Activated T-helper 9 cell treated with anti-CD3 and anti-CD28 coated beads, Interleukin-2, amount 50 U/mL, for 16 hours (primary cell): ENCODE data around the gene AATK.

Experiments
- DNase-seq: peaks from one replicate; pipeline ENCODE4 v3.0.0-alpha.2; 2020; ENCODE audit warnings: low read depth

The AATK gene

DNA sequence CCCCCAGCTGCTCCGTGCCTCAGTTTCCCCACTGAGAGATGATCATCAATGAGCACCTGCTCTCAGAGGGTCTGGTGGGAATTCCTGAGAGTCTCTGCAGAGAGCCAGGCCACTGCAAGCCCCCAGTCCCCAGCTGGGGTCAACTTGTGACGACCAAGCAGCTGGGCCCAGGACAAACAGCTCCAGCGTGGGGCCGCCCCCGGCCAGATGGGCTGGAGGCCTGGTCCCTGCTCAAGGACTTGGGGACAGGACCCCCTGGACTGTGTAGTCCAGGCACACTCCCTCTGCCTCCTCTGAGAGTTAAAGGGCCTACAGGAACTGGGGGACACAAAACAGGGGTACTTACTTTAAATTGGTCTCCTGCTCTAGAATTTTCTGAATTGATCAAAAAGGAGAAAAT lies 16.6 kb upstream of the AATK start:
- DNase-seq, result no peak

DNA sequence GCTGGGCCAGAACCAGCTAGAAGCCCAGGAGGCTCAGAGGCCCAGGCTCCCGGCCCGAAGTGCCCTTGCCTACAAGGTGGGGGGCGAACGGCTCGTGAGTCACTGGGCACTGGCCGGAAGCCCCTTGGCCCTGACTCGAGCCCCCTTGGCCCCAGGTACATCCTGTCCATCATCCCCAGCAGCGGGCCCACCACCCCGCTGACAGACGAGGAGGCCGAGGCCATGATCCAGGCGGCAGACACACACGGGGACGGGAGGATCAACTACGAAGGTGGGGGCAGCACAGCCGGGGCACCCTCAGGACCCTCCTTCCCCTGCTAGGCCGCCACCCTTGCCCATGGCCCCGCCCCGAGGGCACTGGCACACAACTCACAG lies 15.8 kb upstream of the AATK start:
- DNase-seq, result no peak

DNA sequence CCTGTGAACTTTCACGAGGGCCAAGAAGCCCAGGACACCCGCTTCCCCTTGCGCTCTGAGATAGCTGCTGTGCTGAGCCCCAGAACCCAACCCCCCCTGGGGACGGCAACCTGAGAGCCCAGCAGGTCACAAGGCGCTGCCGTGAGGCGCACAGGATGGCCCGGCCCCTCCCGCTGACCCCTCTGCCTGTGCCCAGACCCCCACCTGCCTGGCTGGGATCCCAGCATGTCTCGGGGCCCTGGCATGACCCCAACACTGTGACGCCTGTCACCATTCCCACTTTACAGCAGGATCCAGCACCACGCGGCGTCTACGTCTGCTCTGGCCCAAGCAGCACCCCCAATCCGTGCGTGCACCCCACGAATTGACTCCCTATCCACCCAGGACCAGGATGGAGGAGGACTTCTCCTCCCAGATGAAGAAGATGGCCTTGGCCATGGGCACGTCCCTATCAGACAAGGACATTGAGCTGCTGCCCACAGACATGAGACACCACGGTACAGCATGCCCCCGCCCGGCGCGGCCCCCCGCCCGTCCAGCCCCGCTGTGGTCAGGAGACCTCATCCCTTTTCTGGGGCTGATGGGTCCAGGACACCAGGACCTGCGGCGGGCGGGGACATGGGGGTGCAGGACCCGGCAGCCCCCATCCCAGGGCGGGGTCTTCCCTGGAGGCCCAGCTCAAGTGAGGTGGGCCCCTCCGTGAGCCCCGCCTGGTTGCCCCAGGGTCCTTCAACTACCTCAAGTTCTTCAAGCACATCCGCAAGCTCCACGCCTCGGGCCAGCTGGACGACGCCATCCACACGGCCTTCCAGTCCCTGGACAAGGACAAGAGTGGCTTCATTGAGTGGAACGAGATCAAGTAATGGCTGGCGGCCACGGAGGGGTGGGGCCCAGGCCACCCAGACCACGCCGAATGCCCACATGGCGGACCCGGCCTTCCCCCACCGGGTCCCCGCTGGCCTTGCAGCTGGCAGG lies 15.1 kb upstream of the AATK start:
- DNase-seq, result no peak

DNA sequence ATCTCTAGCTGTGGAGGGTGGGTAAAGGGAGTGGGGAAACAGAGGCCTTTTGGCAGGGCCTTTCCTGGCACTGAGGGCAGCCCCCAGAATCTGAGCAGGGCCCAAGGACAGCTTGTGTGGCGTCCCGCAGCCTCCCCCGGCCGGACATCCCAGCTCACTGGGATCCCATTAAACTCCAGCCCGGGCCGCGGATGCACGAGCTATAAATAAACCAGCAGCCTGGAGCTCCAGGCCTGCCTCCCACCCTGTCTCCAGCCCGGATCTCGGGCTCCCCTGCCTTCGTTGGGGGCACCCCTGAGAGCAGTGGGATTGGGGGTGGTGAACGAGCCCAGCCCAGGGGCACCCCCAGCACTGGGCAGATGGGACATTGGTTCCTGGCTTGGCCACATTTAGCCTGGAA lies 13.8 kb upstream of the AATK start:
- DNase-seq, result no peak

DNA sequence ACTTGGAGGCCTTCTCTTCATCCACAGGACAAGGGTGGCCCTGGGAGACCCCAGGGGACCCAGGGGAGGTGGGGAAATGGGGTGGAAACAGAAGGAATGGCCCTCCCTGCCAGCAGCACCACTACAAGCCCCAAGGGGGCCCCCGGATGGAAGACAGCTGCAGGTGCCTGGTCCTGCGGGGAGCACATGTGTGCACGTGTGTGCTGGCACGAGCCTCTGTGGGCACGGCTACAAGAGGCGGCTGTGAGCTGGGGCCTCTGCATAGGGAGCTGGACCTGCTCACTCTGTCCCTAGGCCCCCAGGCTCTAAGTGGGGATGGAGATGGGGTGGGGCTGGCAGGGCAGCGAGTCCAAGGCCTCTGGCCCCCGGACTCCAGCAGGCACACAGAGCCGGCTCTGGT lies 13.2 kb upstream of the AATK start:
- DNase-seq, result no peak

DNA sequence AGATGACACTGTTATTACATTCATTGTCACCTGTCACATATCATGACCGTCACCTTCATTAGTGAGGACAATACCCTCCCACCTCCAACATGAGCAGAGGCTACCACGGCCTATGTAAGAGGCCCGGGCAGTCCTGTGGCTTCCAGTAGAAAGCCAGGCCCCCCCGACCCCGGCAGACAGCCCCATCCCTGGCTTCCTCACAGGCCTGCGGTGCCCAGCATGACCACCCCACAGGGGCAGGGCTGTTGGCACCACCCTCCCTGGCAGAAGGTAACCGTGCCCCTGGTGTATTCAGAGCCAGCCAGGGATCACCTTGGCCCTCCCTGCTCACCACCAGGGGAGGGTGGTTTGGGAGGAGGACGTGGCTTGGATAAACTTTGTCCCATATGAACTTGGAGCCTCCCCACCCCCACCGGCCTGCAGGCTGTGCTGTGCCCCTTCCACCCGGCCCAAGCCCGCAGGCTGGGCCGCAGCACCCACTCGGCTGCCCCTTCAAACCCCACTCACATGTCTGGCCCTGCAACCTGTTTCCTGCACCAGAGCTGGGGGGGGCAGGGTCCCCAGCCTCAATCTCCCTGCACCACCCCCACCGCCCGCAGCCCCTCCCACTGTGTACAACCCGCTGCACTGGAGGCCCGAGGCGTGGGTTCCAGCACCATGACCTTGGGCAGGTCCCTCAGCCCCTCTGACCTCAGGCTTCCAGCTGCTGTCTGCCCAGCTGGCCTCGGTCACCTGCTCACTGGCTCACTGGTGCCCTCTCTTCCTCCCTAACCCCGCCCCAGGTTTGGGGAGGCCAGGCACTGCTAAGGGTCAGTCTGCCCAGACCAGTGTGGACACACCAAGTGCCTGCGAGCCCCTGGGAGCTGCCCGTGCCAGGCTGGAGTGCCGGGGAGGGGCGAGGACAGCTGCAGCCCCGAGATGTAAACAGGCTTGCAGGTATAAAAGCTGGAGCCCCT lies 12.4 kb upstream of the AATK start:
- no peak for DNase-seq

DNA sequence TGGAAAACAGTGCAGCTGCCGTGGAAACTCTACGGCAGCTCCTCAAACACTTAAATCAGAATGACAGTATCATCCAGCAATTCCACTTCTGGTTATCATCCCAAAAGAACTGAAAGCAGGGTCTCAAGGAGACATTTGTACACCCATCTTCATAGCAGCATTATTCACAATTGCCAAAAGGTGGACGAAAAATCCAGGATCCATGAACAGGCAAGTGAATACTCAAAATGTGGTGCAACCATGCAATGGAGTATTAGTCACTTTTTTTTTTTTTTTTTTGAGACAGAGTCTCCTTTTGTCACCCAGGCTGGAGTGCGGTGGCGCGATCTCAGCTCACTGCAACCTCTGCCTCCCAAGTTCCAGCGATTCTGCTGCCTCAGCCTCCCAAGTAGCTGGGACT lies 10.6 kb upstream of the AATK start:
- no peak for DNase-seq

DNA sequence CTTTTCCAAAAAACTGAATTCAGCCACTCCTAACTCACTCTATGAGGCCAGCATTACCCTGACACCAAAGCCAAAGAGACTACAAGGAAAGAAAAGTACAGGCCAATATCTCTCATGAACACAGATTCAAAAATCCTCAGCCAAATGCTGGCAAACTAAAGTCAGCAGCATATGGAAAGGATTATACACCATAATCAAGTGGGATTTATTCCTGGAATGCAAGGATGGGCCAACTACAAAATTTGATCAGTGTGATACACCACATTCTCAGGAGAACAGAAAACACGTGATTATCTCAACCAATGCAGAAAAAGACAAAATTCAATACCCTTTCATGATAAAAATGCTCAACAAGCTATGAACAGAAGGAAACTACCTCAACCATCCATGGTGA lies 7.7 kb upstream of the AATK start:
- no peak for DNase-seq

DNA sequence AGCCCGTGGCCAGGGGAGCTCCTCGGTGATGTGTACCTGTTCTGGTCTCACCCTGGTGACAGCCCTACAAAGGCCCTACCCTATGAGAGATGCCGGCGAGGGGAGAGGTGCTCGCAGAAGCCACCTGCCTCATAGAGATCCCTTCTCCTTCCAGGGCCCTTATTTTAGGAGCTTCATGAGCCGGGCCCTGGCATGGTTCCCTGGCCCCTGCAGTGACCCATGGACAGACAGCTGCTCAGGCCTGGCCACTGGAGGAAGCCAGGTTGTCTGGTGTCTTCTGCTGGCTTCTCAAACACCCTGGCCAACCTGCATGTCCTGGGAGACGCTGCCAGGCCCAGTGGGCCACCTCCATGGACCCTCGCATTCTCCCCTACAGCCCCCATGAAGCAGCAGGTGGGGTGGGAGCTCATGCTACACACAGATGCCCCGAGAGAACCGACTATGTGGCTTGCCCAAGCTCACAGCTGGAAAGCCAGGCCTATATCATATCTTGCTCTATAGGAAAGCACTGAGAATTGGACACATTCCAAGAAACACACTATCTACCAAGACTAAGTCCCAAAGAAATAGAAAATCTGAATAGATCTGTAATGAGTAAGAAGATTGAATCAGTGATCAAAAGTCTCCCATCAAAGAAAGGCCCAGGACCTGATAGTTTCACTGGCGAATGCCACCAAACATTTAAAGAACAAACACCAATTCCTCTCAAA lies 7.2 kb upstream of the AATK start:
- no peak for DNase-seq

DNA sequence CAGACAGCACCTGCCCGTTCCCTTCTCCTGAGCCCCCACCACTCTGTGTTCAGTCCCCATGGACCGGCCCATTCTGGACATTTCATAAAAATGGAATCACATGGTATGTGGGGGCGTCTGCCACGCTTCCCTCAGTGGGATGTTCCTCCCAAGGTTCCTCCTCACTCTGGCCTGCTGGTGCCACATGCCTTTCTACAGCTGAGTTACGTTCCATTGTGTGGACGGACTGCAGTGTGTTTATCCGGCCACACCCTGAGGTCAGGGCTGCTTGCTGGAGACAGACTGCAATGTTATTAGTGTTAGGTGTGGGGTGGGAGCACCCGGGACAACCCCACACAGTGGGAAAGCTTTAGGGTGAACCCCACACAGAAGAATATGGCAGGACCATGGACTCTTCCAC lies 5.9 kb upstream of the AATK start:
- no peak for DNase-seq

DNA sequence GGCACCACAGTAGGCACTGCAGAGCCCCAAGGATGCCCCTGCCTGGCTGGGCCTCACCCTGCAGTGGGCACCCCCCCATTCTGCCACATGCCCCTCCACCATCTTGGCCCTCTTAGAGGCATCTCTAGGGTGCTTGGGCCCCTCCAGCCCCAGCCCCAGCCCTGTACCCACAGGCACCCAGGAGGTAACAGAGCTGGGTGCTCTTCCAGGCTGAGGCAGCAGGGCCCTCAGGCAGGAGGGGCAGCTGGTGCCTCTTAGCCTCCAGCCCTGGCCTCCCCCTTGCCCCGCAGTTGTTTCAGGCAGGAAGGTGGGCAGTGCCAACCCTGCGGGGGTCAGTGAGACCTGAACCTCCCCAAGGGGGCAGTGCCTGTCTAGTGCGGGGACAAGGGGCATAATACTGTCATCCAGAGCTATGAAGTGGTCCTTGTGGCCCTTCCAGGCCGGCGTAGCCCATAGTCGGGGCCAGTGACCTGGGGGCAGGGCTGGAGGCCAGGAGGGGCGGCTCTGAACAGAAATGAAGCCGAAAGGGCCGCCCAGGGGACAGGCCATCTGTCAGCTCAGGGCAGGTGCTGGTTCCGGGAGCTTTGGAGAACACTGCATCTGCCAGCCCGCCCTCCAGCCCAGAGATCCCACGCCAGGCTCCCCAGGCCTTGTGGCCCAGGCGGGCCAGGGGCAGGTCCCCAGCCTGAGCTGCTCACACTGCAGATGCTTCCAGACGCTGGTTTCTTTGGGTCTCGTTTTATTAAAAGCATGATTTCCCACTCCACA lies 4.9 kb upstream of the AATK start:
- no peak for DNase-seq

DNA sequence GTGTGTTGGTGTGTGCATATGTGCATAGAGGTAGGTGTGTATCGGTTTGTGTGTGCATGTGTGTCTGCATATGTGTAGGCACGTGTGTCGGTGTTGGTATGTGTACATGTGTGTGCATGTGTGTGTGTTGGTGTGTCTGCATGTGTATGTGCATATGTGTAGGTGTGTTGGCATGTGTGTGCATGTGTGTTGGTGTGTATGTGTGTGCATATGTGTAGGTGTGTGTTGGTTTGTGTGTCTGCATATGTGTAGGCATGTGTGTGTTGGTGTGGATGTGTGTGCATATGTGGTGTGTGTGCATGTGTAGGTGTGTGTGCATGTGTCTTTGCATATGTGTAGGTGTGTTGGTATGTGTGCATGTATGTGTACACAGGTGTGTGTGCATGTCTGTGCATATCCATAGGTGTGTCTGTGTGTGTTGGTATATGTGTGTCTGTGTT lies 3.9 kb upstream of the AATK start:
- no peak for DNase-seq

DNA sequence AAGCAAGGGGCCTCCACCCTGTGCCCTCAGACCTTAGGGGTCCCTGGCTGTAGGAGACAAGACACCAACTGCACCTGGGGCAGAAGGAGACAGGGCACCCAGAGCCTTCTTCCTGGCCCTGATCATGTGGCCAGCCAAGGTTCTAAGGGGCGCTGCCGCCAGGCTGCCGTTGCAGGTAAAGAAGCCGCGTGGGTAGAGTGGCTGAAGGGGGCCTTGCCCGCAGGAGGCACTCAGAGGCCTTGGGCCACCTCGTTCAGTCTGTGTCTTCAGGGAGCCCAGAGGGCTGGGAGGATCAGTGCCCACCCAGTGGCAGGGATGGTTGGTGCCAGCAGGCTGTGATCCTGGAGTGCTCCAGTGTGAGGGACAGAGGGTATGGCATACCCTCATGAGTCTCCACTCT lies 1.6 kb upstream of the AATK start:
- no peak for DNase-seq

DNA sequence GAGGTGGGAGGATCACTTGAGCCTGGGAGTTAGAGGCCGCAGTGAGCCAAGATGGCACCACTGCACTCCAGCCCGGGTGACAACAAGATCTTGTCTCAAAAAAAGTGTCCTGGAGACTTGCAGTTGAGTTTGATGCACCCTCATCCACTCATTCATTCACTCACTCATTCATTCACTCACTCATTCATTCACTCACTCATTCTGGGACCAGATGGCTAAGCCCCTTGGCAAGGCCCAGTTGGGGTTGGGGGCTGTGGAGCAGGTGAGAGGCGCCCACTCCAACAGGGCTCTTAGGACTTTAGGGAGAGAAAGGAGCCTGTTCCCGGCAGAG lies 1.1 kb upstream of the AATK start:
- DNase-seq, result no peak

DNA sequence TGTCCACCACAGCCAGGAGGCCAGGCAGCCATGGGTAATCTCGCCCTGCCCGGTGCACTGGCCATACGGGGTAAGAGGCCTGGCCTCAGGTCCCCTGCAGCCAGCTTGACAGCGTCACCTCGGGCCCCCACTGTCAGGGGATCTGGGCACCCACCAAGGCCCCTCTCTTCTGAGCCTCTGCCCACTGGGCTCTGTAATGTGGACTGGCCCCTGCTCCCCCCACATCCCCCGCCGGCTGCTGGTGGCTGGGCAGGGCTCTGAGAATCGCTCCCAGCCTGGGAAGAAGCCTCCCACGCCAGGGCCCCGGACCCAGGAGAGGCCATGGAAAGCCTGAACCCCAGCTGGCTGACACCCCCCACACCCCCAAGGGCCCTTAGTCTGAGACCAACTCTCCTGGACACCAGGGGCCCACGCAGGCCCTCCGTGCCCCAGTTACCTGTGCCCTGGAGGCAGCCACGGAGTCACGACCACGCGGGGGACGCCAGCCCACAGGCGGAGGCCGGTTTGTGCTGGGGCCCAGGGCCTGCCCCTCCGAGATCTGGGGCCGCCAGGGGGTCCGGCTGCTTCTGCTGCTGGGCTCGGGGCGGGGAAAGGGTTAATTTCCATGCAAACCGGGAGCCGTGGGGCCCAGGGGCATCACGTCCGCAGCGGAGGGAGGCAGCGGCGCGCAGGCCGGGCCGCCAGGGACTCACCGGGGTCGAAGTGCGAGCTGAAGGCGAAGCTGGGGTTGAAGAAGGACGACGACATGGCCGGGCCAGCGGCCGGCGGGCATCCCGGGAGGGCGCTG lies 582 bp downstream of the AATK start, which contains the start of gene PVALEF:
TSS of gene PVALEF (plus strand) at position 262 of the 787 bp plus-strand sequence. CDS start 15,720 bp downstream, outside the sequence.
- DNase-seq, result no peak

DNA sequence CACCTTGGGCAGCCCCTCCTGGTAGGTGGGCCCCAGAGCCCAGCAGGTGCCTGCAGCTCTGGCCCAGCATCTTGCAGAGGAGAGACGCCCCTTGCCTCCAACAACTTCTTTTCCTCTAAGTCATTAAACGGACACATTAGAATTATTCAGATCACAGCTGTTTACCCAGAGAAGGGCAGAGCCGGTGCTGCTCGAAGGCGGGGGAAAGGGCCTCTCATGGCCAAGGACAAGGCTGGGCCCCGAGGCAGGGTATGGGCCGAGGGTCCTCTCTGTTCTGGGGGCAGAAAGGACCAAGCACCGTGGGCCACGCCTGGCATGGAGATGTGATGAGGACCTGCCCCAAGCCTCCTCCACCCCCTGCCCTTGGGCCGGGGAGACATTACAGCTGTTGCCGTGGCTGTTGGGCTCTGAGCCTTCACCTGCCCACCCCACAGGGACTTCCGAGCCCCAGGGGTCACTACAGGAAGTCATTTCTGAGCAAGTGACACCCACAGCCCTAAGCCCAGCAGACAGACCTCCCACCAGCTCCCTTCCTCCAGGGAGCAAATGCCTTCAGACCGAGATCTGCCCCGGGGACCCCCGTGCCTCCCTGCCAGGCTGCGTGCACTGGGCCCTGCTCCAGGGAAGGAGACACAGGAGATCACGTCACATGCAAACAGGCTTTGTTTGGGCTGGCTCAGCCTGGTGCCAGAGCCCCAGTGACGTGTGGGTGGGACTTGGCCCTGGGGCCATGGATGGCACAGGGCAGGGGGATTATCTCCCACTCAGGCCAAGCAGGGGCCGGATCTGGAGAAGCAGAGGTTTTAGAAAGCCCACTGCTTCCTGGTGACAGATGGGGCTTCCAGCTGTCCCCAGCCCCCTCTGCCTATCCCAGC lies 1.4 kb downstream of the AATK start:
- no peak for DNase-seq

DNA sequence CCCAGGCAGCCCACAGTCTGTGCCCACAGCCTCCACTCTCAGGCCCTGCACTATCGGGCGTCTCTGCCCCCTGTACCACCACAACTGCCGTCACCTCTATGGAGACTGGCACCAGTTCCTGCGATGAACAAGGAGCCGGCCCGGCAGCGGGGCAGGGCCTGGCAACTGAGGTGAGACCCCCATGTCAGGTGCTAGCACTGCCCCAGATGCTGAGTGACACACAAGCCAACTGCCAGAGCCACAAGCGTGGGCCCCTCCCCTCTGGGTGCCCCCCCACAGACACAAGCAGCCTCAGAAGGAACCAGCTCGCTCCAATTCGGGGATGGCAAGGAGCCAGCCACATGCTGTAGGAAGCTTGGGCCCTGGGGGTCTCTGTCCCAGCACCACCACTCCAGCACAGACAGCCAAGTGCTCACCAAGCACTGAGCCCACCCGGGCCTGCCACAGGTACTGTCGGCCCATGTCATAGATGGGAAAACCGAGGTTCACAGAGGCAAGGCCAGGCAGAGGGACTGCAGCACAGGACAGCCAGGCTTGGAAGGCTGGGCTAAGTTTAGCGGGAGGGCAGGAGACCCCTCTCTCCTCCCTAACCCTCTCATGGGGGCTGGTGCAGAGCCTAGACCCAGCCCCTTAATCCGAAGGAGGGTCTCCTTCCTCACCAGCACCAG lies 2.2 kb downstream of the AATK start:
- no peak for DNase-seq

DNA sequence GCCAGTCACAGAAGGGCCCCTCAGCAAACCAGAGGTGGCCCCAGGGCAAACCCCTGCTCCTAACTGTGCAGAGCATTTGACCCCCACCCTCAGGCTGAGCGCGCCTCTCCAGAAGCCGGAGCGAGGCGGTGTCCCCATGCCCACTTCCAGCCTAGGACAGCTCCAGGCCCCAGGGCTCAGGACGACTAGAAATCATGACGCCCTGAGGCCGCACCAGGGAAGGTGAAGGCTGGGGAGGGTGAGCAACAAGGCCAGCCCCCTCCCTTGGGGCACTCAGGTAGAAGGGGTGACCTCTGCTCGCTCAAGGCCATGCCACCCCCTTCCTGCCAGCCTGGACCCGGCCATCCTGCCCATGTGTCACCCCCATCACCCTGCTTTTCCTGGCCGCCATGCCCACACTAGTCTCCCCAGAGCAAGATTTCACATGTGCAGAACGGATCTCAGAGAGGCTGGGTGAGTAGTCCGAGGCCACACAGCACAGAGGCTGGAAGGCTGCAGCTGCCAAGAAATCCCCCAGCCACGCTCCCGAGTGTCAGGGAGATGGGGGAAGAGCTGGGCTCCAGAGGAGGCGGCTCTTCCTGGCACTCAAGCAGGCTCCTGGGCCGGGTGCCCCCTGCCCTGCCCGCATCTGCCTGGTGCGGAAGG lies 2.8 kb downstream of the AATK start:
- DNase-seq, result no peak

DNA sequence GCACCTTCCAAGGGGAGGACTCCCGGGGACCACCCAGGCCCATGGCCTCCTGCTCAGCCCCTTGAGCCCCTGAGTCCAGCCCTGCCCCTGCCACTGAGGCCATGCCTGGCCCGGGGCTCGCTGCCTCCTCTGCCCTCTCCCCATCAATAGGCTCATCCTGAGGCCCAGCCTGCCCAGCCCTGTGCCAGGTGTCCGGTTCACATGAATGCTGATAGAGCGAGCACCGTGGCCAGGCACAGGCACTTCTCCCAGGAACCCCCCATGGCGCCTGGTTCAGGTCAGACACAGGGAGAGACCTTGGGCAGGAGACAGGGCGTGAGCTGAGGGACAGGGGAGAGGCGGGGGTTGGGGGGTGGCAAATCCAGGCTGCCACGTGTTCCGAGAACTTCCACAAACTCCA lies 3.5 kb downstream of the AATK start:
- no peak for DNase-seq
